C4-2B (cell line): ENCODE measurements around the gene USB1.

Experiments
- H3K27ac ChIP-seq: fragments of 450-650 bp; 2 replicates; pipeline ENCODE4 v1.5.1; 2017
- CTCF ChIP-seq: fragments of 450-650 bp; conservative IDR thresholded peaks from 2 replicates; pipeline ENCODE4 v1.5.1; 2017; ENCODE audit warnings: mild to moderate bottlenecking
- ZFX ChIP-seq: fragments of 450-650 bp; IDR thresholded peaks from 2 replicates; pipeline ENCODE4 v1.6.1; 2017

Gene USB1

GRCh38 chr16:57995721-57996405, 5.3 kb upstream of the USB1 start:
- no peak for TF ChIP-seq CTCF
- TF ChIP-seq ZFX: no peak
- H3K27ac ChIP-seq: no peak overlapping the region

GRCh38 chr16:57996406-57997175, 4.6 kb upstream of the USB1 start:
- TF ChIP-seq ZFX (no peak), CTCF (no peak)
- H3K27ac ChIP-seq: no peak overlapping the region

- H3K27ac ChIP-seq: no peak overlapping the region
- no peak for TF ChIP-seq CTCF
- no peak for TF ChIP-seq ZFX
Measured at GRCh38 chr16:57997176-57997527, 4.1 kb upstream of the USB1 start.

GRCh38 chr16:57997528-57998265, 3.5 kb upstream of the USB1 start:
- TF ChIP-seq ZFX: no peak
- no peak for TF ChIP-seq CTCF
- no peak overlapping the region for H3K27ac ChIP-seq

- TF ChIP-seq CTCF (no peak), ZFX (no peak)
- no peak overlapping the region for H3K27ac ChIP-seq
Measured at GRCh38 chr16:57998486-57998885, 2.7 kb upstream of the USB1 start.

GRCh38 chr16:57998992-57999365, 2.2 kb upstream of the USB1 start:
- TF ChIP-seq CTCF: no peak
- TF ChIP-seq ZFX: no peak
- no peak overlapping the region for H3K27ac ChIP-seq

- peak overlapping the region; percentile 89 for H3K27ac ChIP-seq
- TF ChIP-seq ZFX (no peak), CTCF (no peak)
Measured at GRCh38 chr16:57999366-57999970, 1.7 kb upstream of the USB1 start.
